Epithelial cell of umbilical artery (primary cell): ENCODE results near the gene ZNF782. TPM values are rescaled to one million over a fixed set of nuclear protein-coding genes. Genes with fewer than 3 reads are reported as not detected.

Source experiments
- total RNA-seq: library from RNA; depleted of rRNA; stranded (reverse); fragments of >200 nt; gene quantifications from 2 replicates; pipeline ENCODE4 v1.2.3, GENCODE V29; 2014

The ZNF782 gene
- 1.6 and 6.5 TPM in 2 replicates for total RNA-seq

DNA sequence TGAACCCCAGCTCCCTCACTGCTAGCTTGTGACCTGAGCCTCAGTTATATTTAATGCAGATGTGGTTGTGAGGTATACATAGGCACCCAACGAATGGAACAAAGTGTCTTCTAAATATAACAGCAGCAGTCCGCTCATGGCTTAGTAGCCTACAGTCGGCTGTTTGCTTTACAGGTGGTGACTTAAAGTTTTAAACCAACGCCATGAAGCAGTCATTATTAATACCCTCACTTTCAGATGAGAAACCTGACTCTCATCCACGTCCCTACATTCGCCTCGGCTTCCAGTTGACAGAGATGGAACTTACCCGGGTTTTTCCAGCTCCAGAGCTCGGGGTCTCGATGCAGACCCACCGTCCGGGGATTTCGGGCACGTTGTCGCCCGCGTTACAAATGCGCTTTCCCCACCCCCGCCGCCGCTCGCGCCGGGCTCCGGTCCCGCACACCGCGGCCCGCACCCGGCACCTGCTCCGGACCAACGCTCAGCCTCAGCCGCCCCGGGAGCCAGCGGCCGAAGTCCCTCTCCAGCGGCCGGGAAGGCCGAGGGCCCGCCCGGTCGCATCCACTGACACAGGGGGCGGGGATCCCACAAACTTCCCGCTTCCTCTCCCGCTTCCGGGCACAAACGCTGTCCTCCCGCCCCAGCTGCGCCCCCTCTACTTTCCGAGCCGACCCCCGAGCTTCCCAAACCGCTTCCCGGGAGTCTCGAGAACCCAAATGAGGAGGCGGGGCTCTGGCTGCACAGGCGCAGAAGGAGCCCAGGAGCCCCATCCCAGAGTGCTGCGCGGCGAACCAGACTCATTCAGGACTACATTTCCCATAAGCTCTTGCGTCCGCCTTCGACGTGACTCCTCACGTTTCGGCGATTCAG is at the start of gene ZNF782:
TSS of gene ZNF782 (minus strand) at position 734 of the 870 bp plus-strand sequence. CDS start 2,553 bp downstream, outside the sequence.

Other genes with a start within 250 kb of the ZNF782 start
- 1.6 and 2.4 TPM in 2 replicates for gene CDC14B, start 234.7 kb downstream of the ZNF782 start, total RNA-seq
- gene PRXL2C, start 199.2 kb downstream of the ZNF782 start, total RNA-seq = 12.0 and 16.1 TPM in 2 replicates
- gene ZNF510, start 76.4 kb downstream of the ZNF782 start, total RNA-seq = 9.4 and 15.8 TPM in 2 replicates
- gene NUTM2G, start 74.3 kb upstream of the ZNF782 start, total RNA-seq = not detected in 2 replicates
- gene CTSV, start 184.6 kb upstream of the ZNF782 start, total RNA-seq = 1.6 and 2.0 TPM in 2 replicates